Keratinocyte (primary cell): ENCODE results near the gene SPIN1. TPM values are rescaled to one million over a fixed set of nuclear protein-coding genes. Genes with fewer than 3 reads are reported as not detected.

Experiments used
- DNase-seq: peaks from one replicate; pipeline ENCODE4 v3.0.0-alpha.2; 2011; ENCODE audit warnings: low read depth, missing footprints, low spot score
- FAIRE-seq: peaks from 2 replicates; lab custom pipeline; 2011; peaks lifted over from hg19 to GRCh38; lab: Jason Lieb, UNC
- H2AFZ ChIP-seq: 2 replicates; pipeline ENCODE4 v1.6.0; 2012; ENCODE audit warnings: low read length, control low read depth, inconsistent platforms; ENCODE audit not compliant: control insufficient read depth
- H3K27ac ChIP-seq: 2 replicates; pipeline ENCODE4 v1.5.1; 2011; ENCODE audit warnings: low read length; ENCODE audit not compliant: control insufficient read depth, insufficient read depth
- H3K27me3 ChIP-seq: 3 replicates; pipeline ENCODE4 v1.6.0; 2011; ENCODE audit warnings: low read length; ENCODE audit not compliant: control insufficient read depth, insufficient read depth; ENCODE audit errors: extremely low read depth
- H3K36me3 ChIP-seq, 2 experiments: 2 replicates in 1 of 2; 3 replicates in 1 of 2; pipeline ENCODE4 v1.5.1; 2011; ENCODE audit warnings: low read length in 2 of 2, mild to moderate bottlenecking in 1 of 2; ENCODE audit not compliant: control insufficient read depth in 2 of 2, insufficient read depth in 2 of 2; ENCODE audit errors: extremely low read depth in 1 of 2
- H3K4me1 ChIP-seq: 3 replicates; pipeline ENCODE4 v1.5.1; 2011; ENCODE audit warnings: low read length; ENCODE audit not compliant: control insufficient read depth, insufficient read depth; ENCODE audit errors: extremely low read depth
- H3K4me2 ChIP-seq: 3 replicates; pipeline ENCODE4 v1.6.0; 2011; ENCODE audit warnings: low read depth, low read length; ENCODE audit not compliant: control insufficient read depth, insufficient read depth; ENCODE audit errors: extremely low read depth
- H3K4me3 ChIP-seq, 3 experiments: fragments of 200-600 bp in 1 of 3; sonication (generic) in 1 of 3; 2 replicates in 2 of 3; 3 replicates in 1 of 3; pipeline ENCODE4 v1.5.1; 2011 to 2016; ENCODE audit warnings: low read length in 3 of 3, mild to moderate bottlenecking in 3 of 3, control low read depth in 2 of 3, inconsistent platforms in 1 of 3, low read depth in 1 of 3, mixed read lengths in 1 of 3, mixed run types in 1 of 3, moderate library complexity in 1 of 3; ENCODE audit not compliant: control insufficient read depth in 2 of 3, insufficient read depth in 2 of 3; ENCODE audit errors: extremely low read depth in 1 of 3
- H3K79me2 ChIP-seq: 2 replicates; pipeline ENCODE4 v1.6.0; 2012; ENCODE audit warnings: low read length; ENCODE audit not compliant: control insufficient read depth, insufficient read depth
- H3K9ac ChIP-seq: 3 replicates; pipeline ENCODE4 v1.6.0; 2011; ENCODE audit warnings: low read length; ENCODE audit not compliant: control insufficient read depth, insufficient read depth; ENCODE audit errors: extremely low read depth
- H3K9me1 ChIP-seq: 3 replicates; pipeline ENCODE4 v1.6.0; 2011; ENCODE audit warnings: low read length; ENCODE audit not compliant: control insufficient read depth, insufficient read depth; ENCODE audit errors: extremely low read depth
- H3K9me3 ChIP-seq: 2 replicates; pipeline ENCODE4 v1.5.1; 2012; ENCODE audit warnings: low read depth, low read length; ENCODE audit not compliant: control insufficient read depth
- H4K20me1 ChIP-seq: 3 replicates; pipeline ENCODE4 v1.6.0; 2011; ENCODE audit warnings: low read length; ENCODE audit not compliant: control insufficient read depth, insufficient read depth; ENCODE audit errors: extremely low read depth
- CTCF ChIP-seq, 3 experiments: IDR thresholded peaks in 1 of 3; conservative IDR thresholded peaks in 1 of 3; optimal IDR thresholded peaks in 1 of 3; 2 replicates in 2 of 3; 3 replicates in 1 of 3; pipeline versions ENCODE3 to v1.5.1; 2011; ENCODE audit warnings: low read length in 3 of 3, mild to moderate bottlenecking in 3 of 3, moderate library complexity in 2 of 3, control low read depth in 1 of 3, inconsistent platforms in 1 of 3; ENCODE audit not compliant: insufficient read depth in 2 of 3; ENCODE audit errors: extremely low read depth in 1 of 3
- EZH2 ChIP-seq: IDR thresholded peaks from one replicate; pipeline ENCODE4 v1.6.1; 2012; ENCODE audit warnings: inconsistent platforms, mild to moderate bottlenecking, low read length, moderate library complexity
- dilution Hi-C: fragments of 300-500 bp; cut with MboI; formaldehyde crosslinking; loops from one replicate; pipeline ENCODE4 v1.7.0; 2020; ENCODE audit warnings: low sequenced_read_pairs; ENCODE audit not compliant: extremely low pct_ligation_motif_present
- polyA plus RNA-seq, 5 experiments: library from polyadenylated mRNA; depleted of rRNA in 3 of 5; stranded (reverse) in 3 of 5; stranded (forward) in 1 of 5; unstranded in 1 of 5; fragments of >200 nt; gene quantifications; 1 replicate in 1 of 5; 2 replicates in 3 of 5; 3 replicates in 1 of 5; pipeline versions ENCODE4 v1.2.1 to v1.2.3, GENCODE V29; 2011 to 2012; ENCODE audit warnings: missing spikeins in 2 of 5, low read depth in 1 of 5, low replicate concordance in 1 of 5

SPIN1 gene
- polyA plus RNA-seq, 1 donor (not counting 4 experiments of a cell fraction or from before 2014, with no cell fraction given): 68.8 TPM

DNA sequence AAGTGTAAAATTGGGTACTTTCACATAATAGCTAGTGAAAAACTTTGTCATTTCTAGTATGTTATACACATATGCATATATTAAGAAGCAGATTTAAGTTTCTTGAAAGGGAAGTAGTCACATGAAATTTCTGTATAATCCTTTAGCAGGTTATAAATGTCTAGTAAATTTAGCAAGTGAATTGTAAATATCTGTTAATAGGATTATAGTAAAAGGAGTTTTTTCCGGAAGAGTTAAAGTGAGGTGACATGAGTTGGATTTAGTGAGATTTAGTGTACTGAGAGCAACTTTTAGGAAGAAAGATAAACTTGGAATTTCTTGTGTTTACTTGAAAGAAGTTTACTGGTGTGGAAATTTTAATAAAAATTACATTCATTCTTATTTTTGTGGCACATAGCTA, 38.4 kb downstream of the SPIN1 start:
- H3K4me3 ChIP-seq: no peak overlapping the region
- H2AFZ ChIP-seq: no peak overlapping the region
- no peak overlapping the region for H3K27ac ChIP-seq
- TF ChIP-seq EZH2 (no peak), CTCF (optimal IDR thresholded peaks at IDR 0.05 in 1 of 3, IDR thresholded peaks at IDR 0.05 in 1 of 3, conservative IDR thresholded peaks at IDR 0.05 in 1 of 3; ENCODE audit: extremely low read depth in 1 of 3, insufficient read depth in 2 of 3, low read length in 3 of 3) (no peak)
- DNase-seq (no peak), FAIRE-seq (no peak)
- peaks cover 6% of the 10 kb centered on the region for H3K9me3 ChIP-seq
- dilution Hi-C loops: no loop called here
- H3K4me1 ChIP-seq: no peaks in the 10 kb centered on the region
- no peak overlapping the region for H3K9ac ChIP-seq
- peaks cover 67% of the 10 kb centered on the region for H3K79me2 ChIP-seq
- no peaks in the 10 kb centered on the region for H3K9me1 ChIP-seq
- peaks cover 7 to 18% of the 10 kb centered on the region in 2 experiments for H3K36me3 ChIP-seq
- H3K4me2 ChIP-seq: no peak overlapping the region
- no peaks in the 10 kb centered on the region for H4K20me1 ChIP-seq
- no peaks in the 10 kb centered on the region for H3K27me3 ChIP-seq

DNA sequence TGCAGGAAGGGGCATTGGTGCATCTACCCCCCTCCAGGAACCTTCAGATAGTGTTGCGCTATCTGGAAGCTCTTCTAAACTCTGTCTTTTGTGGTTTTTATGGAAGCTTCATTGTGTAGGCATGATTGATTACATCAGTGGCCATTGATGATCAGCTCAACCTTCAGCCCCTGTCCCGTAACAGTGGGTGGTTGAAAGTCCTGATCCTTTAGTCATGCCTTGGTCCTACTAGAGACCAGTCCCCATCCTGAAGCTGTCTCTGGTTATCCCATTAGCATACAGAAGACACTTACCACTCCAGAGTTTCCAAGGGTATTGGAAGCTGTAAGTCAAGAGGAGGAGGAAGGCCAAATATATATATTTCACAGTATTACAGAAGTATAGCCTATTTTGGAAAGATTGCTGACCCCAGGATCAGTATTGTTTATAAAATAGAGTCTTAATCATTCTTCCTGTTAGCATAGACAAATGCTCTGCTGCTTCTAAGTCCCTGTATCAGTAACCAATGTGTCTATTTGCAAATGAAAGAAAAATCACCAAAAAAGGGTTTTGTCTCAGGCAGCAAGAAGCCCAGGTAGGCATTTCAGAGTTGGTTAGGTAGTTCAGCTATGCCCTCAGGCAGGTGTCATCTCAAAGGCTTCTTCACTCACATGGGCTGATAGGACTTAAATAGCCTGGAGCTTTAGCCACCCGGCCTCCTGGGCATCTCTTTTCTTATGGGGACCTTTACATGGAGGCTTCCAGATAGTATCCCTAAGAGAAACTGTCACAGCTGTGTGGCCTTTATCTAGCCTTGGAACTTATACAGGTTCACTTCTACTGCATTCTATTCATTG, 41.6 kb downstream of the SPIN1 start:
- Histone ChIP-seq H3K4me3 (no peak overlapping the region), H3K9me3 (peaks cover 1% of the 10 kb centered on the region), H3K27me3 (no peaks in the 10 kb centered on the region), H4K20me1 (no peaks in the 10 kb centered on the region), H3K27ac (no peak overlapping the region), H3K4me2 (no peak overlapping the region), H3K79me2 (peaks cover 58% of the 10 kb centered on the region), H3K9ac (no peak overlapping the region), H3K9me1 (no peaks in the 10 kb centered on the region), H3K4me1 (no peaks in the 10 kb centered on the region), H3K36me3 (peaks cover 13 to 19% of the 10 kb centered on the region in 2 experiments), H2AFZ (no peak overlapping the region)
- no peak for TF ChIP-seq CTCF (optimal IDR thresholded peaks at IDR 0.05 in 1 of 3, IDR thresholded peaks at IDR 0.05 in 1 of 3, conservative IDR thresholded peaks at IDR 0.05 in 1 of 3; ENCODE audit: extremely low read depth in 1 of 3, insufficient read depth in 2 of 3, low read length in 3 of 3)
- TF ChIP-seq EZH2: no peak
- no peak for FAIRE-seq
- DNase-seq: no peak
- dilution Hi-C loops: no loop called here
